SK-N-SH (cell line): Measurements from ENCODE around the gene GCDH. TPM values are rescaled to one million over a fixed set of nuclear protein-coding genes. Genes with fewer than 3 reads are reported as not detected.

Experiments used
- CTCF ChIA-PET: fragments of 300-600, 350-600 bp; formaldehyde crosslinking; extraction: SDS; loops from one replicate; lab custom pipeline; 2021; lab: Yijun Ruan, JAX
- POLR2A ChIA-PET: fragments of 350-600 bp; sonication (Branson Sonifier 250); formaldehyde crosslinking; extraction: SDS; loops from one replicate; lab custom pipeline; 2020; ENCODE audit warnings: antibody characterized with exemption, inconsistent platforms; lab: Yijun Ruan, JAX
- DNase-seq: peaks from one replicate; pipeline ENCODE4 v3.0.0; 2012
- H2AFZ ChIP-seq: fragments of 200-600 bp; sonication (generic); 2 replicates; pipeline ENCODE4 v1.8.1; 2016; ENCODE audit warnings: antibody characterized with exemption, mild to moderate bottlenecking, low read depth
- H3F3A ChIP-seq: fragments of 200-600 bp; sonication (generic); replicated peaks from 2 replicates; pipeline ENCODE3; 2016; ENCODE audit warnings: antibody characterized with exemption, mild to moderate bottlenecking; ENCODE audit not compliant: insufficient read depth
- H3K27ac ChIP-seq, 2 experiments: fragments of 200-500 bp in 1 of 2; fragments of 200-600 bp in 1 of 2; sonication (Bioruptor generic) in 1 of 2; sonication (generic), shearing (Covaris generic) in 1 of 2; 2 replicates each; pipeline versions ENCODE4 v1.5.1 to v1.6.1; 2014 to 2016; ENCODE audit warnings: low read depth in 2 of 2, inconsistent platforms in 1 of 2, low read length in 1 of 2, mild to moderate bottlenecking in 1 of 2, mixed read lengths in 1 of 2
- H3K27me3 ChIP-seq: fragments of 200-600 bp; sonication (generic), shearing (Covaris generic); 2 replicates; pipeline ENCODE4 v1.6.1; 2016; ENCODE audit warnings: mixed run types; ENCODE audit not compliant: insufficient read depth
- H3K36me3 ChIP-seq, 2 experiments: fragments of 200-500 bp in 1 of 2; fragments of 200-600 bp in 1 of 2; sonication (Bioruptor generic) in 1 of 2; sonication (generic) in 1 of 2; replicated peaks in 1 of 2; 2 replicates each; pipeline versions ENCODE3 to v1.5.1; 2014 to 2016; ENCODE audit warnings: low read length in 1 of 2, mild to moderate bottlenecking in 1 of 2; ENCODE audit not compliant: insufficient read depth in 2 of 2, control insufficient read depth in 1 of 2
- H3K4me1 ChIP-seq, 2 experiments: fragments of 200-500 bp in 1 of 2; fragments of 200-600 bp in 1 of 2; sonication (Bioruptor generic) in 1 of 2; sonication (generic), shearing (Covaris generic) in 1 of 2; 2 replicates each; pipeline versions ENCODE4 v1.5.1 to v1.6.1; 2014 to 2016; ENCODE audit warnings: low read depth in 1 of 2, low read length in 1 of 2, mixed run types in 1 of 2; ENCODE audit not compliant: insufficient read depth in 2 of 2, control insufficient read depth in 1 of 2
- H3K4me2 ChIP-seq: fragments of 200-600 bp; sonication (generic), shearing (Covaris generic); 2 replicates; pipeline ENCODE4 v1.6.1; 2017; ENCODE audit warnings: mixed run types
- H3K4me3 ChIP-seq, 2 experiments: fragments of 200-500 bp in 1 of 2; fragments of 200-600 bp in 1 of 2; sonication (Bioruptor generic) in 1 of 2; sonication (generic), shearing (Covaris generic) in 1 of 2; 2 replicates each; pipeline versions ENCODE4 v1.5.1 to v1.8.1; 2014 to 2016; ENCODE audit warnings: low read depth in 2 of 2, inconsistent platforms in 1 of 2, low read length in 1 of 2, mild to moderate bottlenecking in 1 of 2, mixed read lengths in 1 of 2, moderate library complexity in 1 of 2
- H3K79me2 ChIP-seq: fragments of 200-600 bp; sonication (generic); 2 replicates; pipeline ENCODE4 v1.8.1; 2017; ENCODE audit warnings: mild to moderate bottlenecking; ENCODE audit not compliant: insufficient read depth
- H3K9ac ChIP-seq: fragments of 200-600 bp; sonication (generic); 2 replicates; pipeline ENCODE4 v1.6.1; 2017; ENCODE audit warnings: mixed run types
- H3K9me2 ChIP-seq: fragments of 200-600 bp; sonication (generic); 2 replicates; pipeline ENCODE4 v1.6.1; 2017; ENCODE audit warnings: mixed run types
- H3K9me3 ChIP-seq: fragments of 200-600 bp; sonication (generic); 2 replicates; pipeline ENCODE4 v1.6.1; 2017; ENCODE audit warnings: mixed run types, mild to moderate bottlenecking, moderate library complexity
- H4K20me1 ChIP-seq: fragments of 200-600 bp; sonication (generic); 2 replicates; pipeline ENCODE4 v1.6.1; 2017; ENCODE audit warnings: mild to moderate bottlenecking, mixed run types; ENCODE audit not compliant: insufficient read depth
- CHD2 ChIP-seq: fragments of 150-350 bp; IDR thresholded peaks from 2 replicates; pipeline ENCODE4 v1.6.1; 2018; ENCODE audit warnings: low read length; ENCODE audit not compliant: partially characterized antibody
- EP300 ChIP-seq, 2 experiments: IDR thresholded peaks; 2 replicates each; pipeline versions ENCODE4 v1.4.0 to v1.6.1; 2012; ENCODE audit warnings: borderline replicate concordance in 1 of 2, low read depth in 1 of 2, low read length in 1 of 2
- EZH2phosphoT487 ChIP-seq: fragments of 200-600 bp; sonication (generic); IDR thresholded peaks from 2 replicates; pipeline ENCODE4 v1.6.1; 2017; ENCODE audit warnings: low read depth, mixed run types, mild to moderate bottlenecking, antibody characterized with exemption, moderate library complexity, borderline replicate concordance
- PBX3 ChIP-seq: IDR thresholded peaks from 2 replicates; pipeline ENCODE4; 2012
- POLR2AphosphoS5 ChIP-seq: IDR thresholded peaks from 2 replicates; pipeline ENCODE4 v1.6.1; 2012; ENCODE audit warnings: low read depth, low read length
- REST ChIP-seq: IDR thresholded peaks from 2 replicates; pipeline ENCODE4 v1.6.1; 2012; ENCODE audit warnings: mild to moderate bottlenecking, low read depth, low read length, moderate library complexity
- WGBS: methylation state at CpG from one replicate; pipeline ENCODE4 v1.1.6; 2017; ENCODE audit warnings: low lambda C conversion rate; 5-methylcytosine and 5-hydroxymethylcytosine counted together
- polyA plus RNA-seq, 3 experiments: library from polyadenylated mRNA; depleted of rRNA; stranded (reverse); fragments of >200 nt; gene quantifications; 2 replicates each; pipeline ENCODE4 v1.2.3, GENCODE V29; 2012

The GCDH gene
- polyA plus RNA-seq, 1 of the 3 experiments (the other 2 are of a cell fraction): 29.4 TPM

- no peak overlapping the region for H3K27ac ChIP-seq
- POLR2A ChIA-PET: interaction anchor here (1.8 kb wide), 1 partner anchor 16 kb away, joined by 5 read pairs; no protein-coding TSS in a partner anchor
- no peak for DNase-seq
- H3K79me2 ChIP-seq: peaks cover 9% of the 10 kb centered on the region
- WGBS: 94% methylated on average over 11 of the region's 17 CpGs
- H3K4me3 ChIP-seq: no peak overlapping the region
- H3K9me2 ChIP-seq: no peaks in the 10 kb centered on the region
- no peaks in the 10 kb centered on the region for H4K20me1 ChIP-seq
- peaks cover 6% of the 10 kb centered on the region in 2 experiments; a peak in 2 of 4 replicates for H3K4me1 ChIP-seq
- no peak overlapping the region for H2AFZ ChIP-seq
- CTCF ChIA-PET: no interaction called here
- peaks cover 4% of the 10 kb centered on the region for H3F3A ChIP-seq
- H3K36me3 ChIP-seq: peaks cover 5 to 23% of the 10 kb centered on the region in 2 experiments
- no peaks in the 10 kb centered on the region for H3K9me3 ChIP-seq
- no peak for TF ChIP-seq CHD2
- no peak for TF ChIP-seq REST
- no peak overlapping the region for H3K4me2 ChIP-seq
- no peak overlapping the region for H3K9ac ChIP-seq
- no peaks in the 10 kb centered on the region for H3K27me3 ChIP-seq
These were observed 5.5 kb downstream of the GCDH start for GRCh38 chr19:12896460-12896859.

- Histone ChIP-seq H3K9ac (no peak overlapping the region), H3K4me1 (no peaks in the 10 kb centered on the region), H3K27me3 (no peaks in the 10 kb centered on the region), H3K9me3 (no peaks in the 10 kb centered on the region), H3K27ac (no peak overlapping the region), H3K4me3 (no peak overlapping the region), H3K79me2 (no peaks in the 10 kb centered on the region), H3K9me2 (no peaks in the 10 kb centered on the region), H2AFZ (no peak overlapping the region), H3F3A (no peaks in the 10 kb centered on the region), H4K20me1 (no peaks in the 10 kb centered on the region), H3K4me2 (no peak overlapping the region), H3K36me3 (peaks cover 0 to 18% of the 10 kb centered on the region in 2 experiments)
- ChIA-PET CTCF (interaction anchor here (0.5 to 1.7 kb wide), 3 partner anchors 15 to 350 kb away, joined by 3 to 5 read pairs (median 3); no protein-coding TSS in a partner anchor), POLR2A (interaction anchor here (1.0 kb wide), 2 partner anchors 19 to 33 kb away, joined by 3 read pairs; partner anchors contain the start of genes DNASE2 and FARSA)
- TF ChIP-seq EP300 (IDR thresholded peaks at IDR 0.05; ENCODE audit: borderline replicate concordance in 1 of 2, low read depth in 1 of 2, low read length in 1 of 2) (no peak), POLR2AphosphoS5 (no peak), EZH2phosphoT487 (no peak), PBX3 (no peak)
- WGBS: 93% methylated on average over 8 of the region's 10 CpGs
- DNase-seq: no peak
These were observed 9.0 kb downstream of the GCDH start for GRCh38 chr19:12899891-12900518.
